Caco-2 (cell line): ENCODE data around the gene ZFAND2B. TPM values are rescaled to one million over a fixed set of nuclear protein-coding genes. Genes with fewer than 3 reads are reported as not detected.

ENCODE experiments used
- BruUV-seq: library from RNA; stranded (reverse); fragments of 400-500 nt; replicated peaks from 2 replicates; lab custom pipeline; 2021; lab: Mats Ljungman, UMichigan
- CTCF ChIA-PET: fragments of 300-600 bp; sonication (Branson Sonifier 250); formaldehyde crosslinking; loops from one replicate; lab custom pipeline; 2022; ENCODE audit warnings: antibody characterized with exemption; lab: Charles Lee
- POLR2A ChIA-PET: fragments of 300-600 bp; sonication (Branson Sonifier 250); formaldehyde crosslinking; loops from one replicate; lab custom pipeline; 2022; ENCODE audit warnings: antibody characterized with exemption; lab: Charles Lee
- DNase-seq, 2 experiments: peaks; one replicate each; pipeline versions ENCODE4 v3.0.0 to v3.0.0-alpha.2; 2020 to 2022
- H3K27me3 ChIP-seq: replicated peaks from 2 replicates; pipeline ENCODE4 v1.6.0; 2011; ENCODE audit warnings: low read length; ENCODE audit not compliant: control insufficient read depth, insufficient read depth
- H3K36me3 ChIP-seq: 2 replicates; pipeline ENCODE4 v1.5.1; 2011; ENCODE audit warnings: low read length; ENCODE audit not compliant: control insufficient read depth, insufficient read depth
- H3K4me1 ChIP-seq: fragments of 250-450 bp; sonication (Bioruptor Pico); 2 replicates; pipeline ENCODE4 v1.5.1; 2020; ENCODE audit warnings: mild to moderate bottlenecking
- H3K4me3 ChIP-seq: 2 replicates; pipeline ENCODE4 v1.5.1; 2011; ENCODE audit warnings: low read depth, mild to moderate bottlenecking, control low read depth, low read length
- H3K9me3 ChIP-seq: fragments of 250-450 bp; sonication (Bioruptor Pico); 2 replicates; pipeline ENCODE4 v1.5.1; 2020; ENCODE audit warnings: mild to moderate bottlenecking, moderate library complexity
- H3K27ac Mint-ChIP-seq: one replicate; pipeline ENCODE4 v1.8.0; 2022; ENCODE audit warnings: mixed read lengths; ENCODE audit not compliant: unreplicated experiment
- H3K27me3 Mint-ChIP-seq: one replicate; pipeline ENCODE4 v1.8.0; 2022; ENCODE audit warnings: mixed read lengths; ENCODE audit not compliant: insufficient read depth, unreplicated experiment
- H3K36me3 Mint-ChIP-seq: one replicate; pipeline ENCODE4 v1.8.0; 2022; ENCODE audit warnings: mild to moderate bottlenecking, mixed read lengths; ENCODE audit not compliant: insufficient read depth, unreplicated experiment
- H3K4me1 Mint-ChIP-seq: one replicate; pipeline ENCODE4 v1.8.0; 2022; ENCODE audit warnings: low read depth, mixed read lengths; ENCODE audit not compliant: unreplicated experiment
- H3K4me3 Mint-ChIP-seq: one replicate; pipeline ENCODE4 v1.8.0; 2022; ENCODE audit warnings: mild to moderate bottlenecking, moderate library complexity, mixed read lengths; ENCODE audit not compliant: unreplicated experiment
- H3K9me3 Mint-ChIP-seq: one replicate; pipeline ENCODE4 v1.8.0; 2022; ENCODE audit warnings: mixed read lengths; ENCODE audit not compliant: unreplicated experiment
- intact Hi-C: fragments of 100-400 bp; cut with micrococcal nuclease; formaldehyde crosslinking; loops from one replicate; pipeline ENCODE4 v1.10.0; 2022; ENCODE audit not compliant: unreplicated experiment
- total RNA-seq: library from RNA; stranded (reverse); gene quantifications from 2 replicates; pipeline ENCODE4 v1.2.3, GENCODE V29; 2022
- TF ChIP-seq, protein P1 (sequence below), 2 experiments: fragments of 200-600 bp in 1 of 2; IDR thresholded peaks; 1 replicate in 1 of 2; 2 replicates in 1 of 2; pipeline versions ENCODE4 v1.5.1 to v1.8.0; 2011 to 2022; ENCODE audit warnings: antibody characterized with exemption in 1 of 2, control low read depth in 1 of 2, inconsistent platforms in 1 of 2, low read depth in 1 of 2, low read length in 1 of 2, mild to moderate bottlenecking in 1 of 2, moderate library complexity in 1 of 2; ENCODE audit not compliant: insufficient read depth in 1 of 2, severe bottlenecking in 1 of 2, unreplicated experiment in 1 of 2

The ZFAND2B gene
- total RNA-seq, 1 experiment from 2014 or later, result 41.8 TPM

DNA sequence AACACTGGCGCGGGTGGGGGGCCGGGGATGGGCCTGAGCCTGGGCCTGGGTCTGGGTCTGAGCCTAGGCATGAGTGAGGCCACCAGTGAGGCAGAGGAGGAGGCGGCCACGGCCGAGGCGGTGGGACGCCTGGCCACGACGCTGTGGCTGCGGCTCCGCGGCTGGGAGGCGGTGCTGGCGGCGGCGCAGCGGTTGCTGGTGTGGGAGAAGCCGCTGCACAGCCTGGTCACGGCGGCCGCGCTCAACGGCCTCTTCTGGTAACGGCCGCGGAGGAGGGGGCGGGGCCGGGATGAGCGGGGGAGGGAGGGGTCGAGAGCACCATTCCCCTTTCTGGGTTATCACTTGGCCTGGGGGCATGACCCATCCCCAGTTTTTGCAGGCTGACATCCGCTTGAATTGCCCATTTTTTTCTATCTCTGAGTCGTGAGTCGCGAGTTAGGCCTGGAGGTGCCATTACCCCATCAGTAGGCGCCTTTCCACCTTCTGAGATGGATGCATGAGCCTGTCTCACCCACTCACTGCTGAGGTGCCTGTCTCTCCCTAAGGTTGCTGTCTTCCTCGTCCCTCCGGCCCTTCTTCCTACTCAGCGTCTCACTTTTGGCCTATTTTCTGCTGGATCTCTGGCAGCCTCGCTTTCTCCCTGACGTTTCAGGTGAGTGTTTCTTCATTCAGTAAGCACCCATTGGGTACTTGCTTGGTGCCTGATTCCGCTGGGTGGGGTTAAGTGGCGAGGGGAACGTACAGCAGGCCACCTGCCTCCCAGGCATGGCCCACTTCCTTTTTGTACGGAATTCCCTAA, 28.0 kb upstream of the ZFAND2B start:
- ChIA-PET POLR2A (no interaction called here), CTCF (no interaction called here)
- Mint-ChIP-seq H3K4me3 (peak overlapping the region; percentile 90), H3K9me3 (no peaks in the 10 kb centered on the region), H3K27me3 (no peaks in the 10 kb centered on the region), H3K36me3 (peaks cover 46% of the 10 kb centered on the region), H3K4me1 (peaks cover 18% of the 10 kb centered on the region), H3K27ac (peak overlapping the region; percentile 85)
- TF ChIP-seq, protein P1, sequence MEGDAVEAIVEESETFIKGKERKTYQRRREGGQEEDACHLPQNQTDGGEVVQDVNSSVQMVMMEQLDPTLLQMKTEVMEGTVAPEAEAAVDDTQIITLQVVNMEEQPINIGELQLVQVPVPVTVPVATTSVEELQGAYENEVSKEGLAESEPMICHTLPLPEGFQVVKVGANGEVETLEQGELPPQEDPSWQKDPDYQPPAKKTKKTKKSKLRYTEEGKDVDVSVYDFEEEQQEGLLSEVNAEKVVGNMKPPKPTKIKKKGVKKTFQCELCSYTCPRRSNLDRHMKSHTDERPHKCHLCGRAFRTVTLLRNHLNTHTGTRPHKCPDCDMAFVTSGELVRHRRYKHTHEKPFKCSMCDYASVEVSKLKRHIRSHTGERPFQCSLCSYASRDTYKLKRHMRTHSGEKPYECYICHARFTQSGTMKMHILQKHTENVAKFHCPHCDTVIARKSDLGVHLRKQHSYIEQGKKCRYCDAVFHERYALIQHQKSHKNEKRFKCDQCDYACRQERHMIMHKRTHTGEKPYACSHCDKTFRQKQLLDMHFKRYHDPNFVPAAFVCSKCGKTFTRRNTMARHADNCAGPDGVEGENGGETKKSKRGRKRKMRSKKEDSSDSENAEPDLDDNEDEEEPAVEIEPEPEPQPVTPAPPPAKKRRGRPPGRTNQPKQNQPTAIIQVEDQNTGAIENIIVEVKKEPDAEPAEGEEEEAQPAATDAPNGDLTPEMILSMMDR (IDR thresholded peaks at IDR 0.05; ENCODE audit: insufficient read depth in 1 of 2, low read depth in 1 of 2, low read length in 1 of 2, severe bottlenecking in 1 of 2, unreplicated experiment in 1 of 2), result peak in 1 of 2 experiments; percentile 5
- Histone ChIP-seq H3K4me1 (peaks cover 12% of the 10 kb centered on the region), H3K9me3 (no peaks in the 10 kb centered on the region), H3K4me3 (peak overlapping the region; percentile 93), H3K27me3 (no peaks in the 10 kb centered on the region; the same call in 1 of the 2 replicates), H3K36me3 (peaks cover 14% of the 10 kb centered on the region)
- no TSS peak for BruUV-seq
- intact Hi-C loops, result loop anchor here (1.0 to 5.0 kb wide), 2 partner anchors 28 to 99 kb away; partner anchors contain the start of genes DNAJB2 and ZFAND2B
- peak; percentile 56 to 63 for DNase-seq

- Histone ChIP-seq H3K27me3 (no peaks in the 10 kb centered on the region; the same call in 1 of the 2 replicates), H3K4me3 (no peak overlapping the region), H3K36me3 (peaks cover 7% of the 10 kb centered on the region), H3K4me1 (peaks cover 12% of the 10 kb centered on the region), H3K9me3 (no peaks in the 10 kb centered on the region)
- Mint-ChIP-seq H3K9me3 (no peaks in the 10 kb centered on the region), H3K27ac (no peak overlapping the region), H3K27me3 (no peaks in the 10 kb centered on the region), H3K4me1 (peaks cover 8% of the 10 kb centered on the region), H3K36me3 (peaks cover 39% of the 10 kb centered on the region), H3K4me3 (peak overlapping the region; percentile 90)
- POLR2A ChIA-PET, result no interaction called here
- no TSS peak for BruUV-seq
- CTCF ChIA-PET, result no interaction called here
- intact Hi-C loops, result loop anchor here (5.0 kb wide), 1 partner anchor 97 kb away; the partner anchor contains the start of gene DNAJB2
- TF ChIP-seq, protein P1 (IDR thresholded peaks at IDR 0.05; ENCODE audit: insufficient read depth in 1 of 2, low read depth in 1 of 2, low read length in 1 of 2, severe bottlenecking in 1 of 2, unreplicated experiment in 1 of 2), result no peak
- no peak for DNase-seq
These were observed 26.7 kb upstream of the ZFAND2B start for GRCh38 chr2:219179601-219180465.

DNA sequence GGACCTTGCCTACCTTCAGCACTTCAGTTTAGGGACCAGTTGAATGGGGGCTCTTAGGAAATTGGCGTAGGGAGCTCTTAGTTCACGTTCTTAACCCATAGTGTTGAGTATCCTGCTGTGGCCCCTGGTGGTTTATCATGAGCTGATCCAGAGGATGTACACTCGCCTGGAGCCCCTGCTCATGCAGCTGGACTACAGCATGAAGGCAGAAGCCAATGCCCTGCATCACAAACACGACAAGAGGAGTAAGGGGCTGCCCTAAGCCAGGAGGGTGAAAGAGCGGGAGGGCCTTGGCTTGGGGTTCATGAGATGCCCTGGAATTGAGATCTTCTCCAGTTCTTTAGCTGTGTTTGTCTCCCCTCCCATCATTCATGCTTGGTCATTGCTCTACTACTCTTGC, 25.6 kb upstream of the ZFAND2B start:
- Mint-ChIP-seq H3K9me3 (no peaks in the 10 kb centered on the region), H3K27ac (no peak overlapping the region), H3K4me1 (peaks cover 8% of the 10 kb centered on the region), H3K27me3 (no peaks in the 10 kb centered on the region), H3K4me3 (no peak overlapping the region), H3K36me3 (peaks cover 39% of the 10 kb centered on the region)
- DNase-seq, result no peak
- H3K9me3 ChIP-seq, result no peaks in the 10 kb centered on the region
- TF ChIP-seq, protein P1 (IDR thresholded peaks at IDR 0.05; ENCODE audit: insufficient read depth in 1 of 2, low read depth in 1 of 2, low read length in 1 of 2, severe bottlenecking in 1 of 2, unreplicated experiment in 1 of 2), result no peak
- no peaks in the 10 kb centered on the region; the same call in 1 of the 2 replicates for H3K27me3 ChIP-seq
- ChIA-PET CTCF (interaction anchor here (0.7 kb wide), 1 partner anchor 25 kb away, joined by 3 read pairs; no protein-coding TSS in a partner anchor), POLR2A (no interaction called here)
- intact Hi-C loops, result no loop called here
- BruUV-seq, result no TSS peak
- peaks cover 7% of the 10 kb centered on the region for H3K4me1 ChIP-seq
- peaks cover 6% of the 10 kb centered on the region for H3K36me3 ChIP-seq
- H3K4me3 ChIP-seq, result no peak overlapping the region
